ENCODE data around the gene STK32B.

GRCh38 chr4:5220028-5220427 is 168.7 kb downstream of the STK32B start:
- no peak for TF ChIP-seq CTCF (IDR thresholded peaks at IDR 0.05)
- TF ChIP-seq POLR2A (IDR thresholded peaks at IDR 0.05): no peak
